Breast epithelium (tissue), 3 donors: ENCODE data around the gene PDE7B.

Experiments used
- CTCF ChIP-seq, 3 donors: fragments of 450-650 bp; IDR thresholded peaks; one replicate each; pipeline ENCODE4 v1.5.1; 2016 to 2017; ENCODE audit warnings: antibody characterized with exemption in 3 of 3, mild to moderate bottlenecking in 3 of 3, moderate library complexity in 3 of 3
- POLR2A ChIP-seq: fragments of 450-650 bp; IDR thresholded peaks from one replicate; pipeline ENCODE4 v1.6.1; 2016; ENCODE audit warnings: antibody characterized with exemption, mild to moderate bottlenecking, moderate library complexity

- TF ChIP-seq CTCF (IDR thresholded peaks at IDR 0.05) (no peak), POLR2A (no peak)
Measured at GRCh38 chr6:135935941-135936601, 84.6 kb downstream of the PDE7B start.
